CD4-positive, alpha-beta T cell treated with Interleukin-17A for 1 hour (primary cell): ENCODE data around the gene DFFB.

Experiments
- DNase-seq: peaks from one replicate; pipeline ENCODE4 v3.0.0-alpha.2; 2020

Gene DFFB

GRCh38 chr1:3879099-3879498 is 21.8 kb downstream of the DFFB start:
- DNase-seq, result no peak

DNA sequence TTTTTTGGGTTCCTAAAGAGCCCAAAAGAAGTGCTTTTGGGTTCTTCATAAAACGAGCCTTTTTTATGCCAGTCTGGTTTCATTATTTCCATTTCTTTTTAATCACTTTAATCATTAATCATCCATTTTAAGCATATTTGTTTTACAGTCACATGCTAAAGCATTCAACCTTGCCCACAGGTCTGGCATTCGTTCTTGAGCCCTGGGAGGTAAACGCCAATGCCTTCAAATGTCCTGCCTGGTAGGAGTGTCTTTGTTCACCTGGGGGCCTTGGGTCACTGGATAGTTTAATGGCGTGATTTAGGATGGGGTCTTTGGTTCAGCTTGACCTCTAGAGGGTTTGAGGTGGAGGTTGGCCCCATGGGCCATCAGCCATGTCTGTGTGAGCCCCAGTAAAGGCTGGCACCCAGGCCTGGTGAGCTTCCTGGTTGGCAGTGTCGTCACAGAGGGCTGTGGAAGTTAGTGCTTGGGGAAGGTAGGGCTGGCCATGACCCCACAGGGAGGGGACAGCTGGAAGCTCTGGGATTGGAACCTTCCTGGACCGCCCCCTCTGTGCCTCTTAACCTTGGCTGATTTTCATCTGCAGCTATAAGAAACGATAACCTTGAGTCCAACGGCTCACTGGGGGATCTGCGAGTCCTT is 22.6 kb downstream of the DFFB start:
- DNase-seq, result no peak

- DNase-seq, result no peak
These were observed 23.3 kb downstream of the DFFB start for GRCh38 chr1:3880429-3881192.

- DNase-seq, result no peak
These were observed 23.9 kb downstream of the DFFB start for GRCh38 chr1:3881193-3881480.

DNA sequence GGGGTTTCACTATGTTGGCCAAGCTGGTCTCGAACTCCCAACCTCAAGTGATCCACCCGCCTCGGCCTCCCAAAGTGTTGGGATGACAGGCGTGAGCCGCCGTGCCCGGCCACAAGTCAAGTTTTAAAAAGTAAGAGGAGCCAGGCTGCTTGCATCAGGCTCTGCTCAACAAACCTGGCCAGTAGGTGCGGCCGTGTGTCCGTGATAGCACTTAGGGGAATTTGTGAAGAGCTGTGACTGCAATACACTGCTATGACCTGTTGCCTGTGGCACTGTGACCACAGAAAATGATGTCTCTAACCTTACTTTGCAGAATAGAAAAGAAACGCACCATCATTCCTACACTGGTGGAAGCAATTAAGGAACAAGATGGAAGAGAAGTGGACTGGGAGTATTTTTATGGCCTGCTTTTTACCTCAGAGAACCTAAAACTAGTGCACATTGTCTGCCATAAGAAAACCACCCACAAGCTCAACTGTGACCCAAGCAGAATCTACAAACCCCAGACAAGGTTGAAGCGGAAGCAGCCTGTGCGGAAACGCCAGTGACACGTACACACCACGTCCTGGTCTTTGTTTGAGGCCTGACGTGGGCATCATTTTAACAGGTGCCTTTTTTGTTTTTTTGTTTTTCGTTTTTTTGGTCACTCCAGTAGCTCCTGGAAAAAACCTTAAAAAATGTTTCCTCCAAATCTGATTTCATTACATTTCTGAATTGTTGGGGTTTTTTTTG is 26.1 kb downstream of the DFFB start:
- peak; percentile 61 for DNase-seq

GRCh38 chr1:3884966-3885365 is 27.7 kb downstream of the DFFB start:
- no peak for DNase-seq

GRCh38 chr1:3885611-3886010 is 28.3 kb downstream of the DFFB start:
- no peak for DNase-seq

DNA sequence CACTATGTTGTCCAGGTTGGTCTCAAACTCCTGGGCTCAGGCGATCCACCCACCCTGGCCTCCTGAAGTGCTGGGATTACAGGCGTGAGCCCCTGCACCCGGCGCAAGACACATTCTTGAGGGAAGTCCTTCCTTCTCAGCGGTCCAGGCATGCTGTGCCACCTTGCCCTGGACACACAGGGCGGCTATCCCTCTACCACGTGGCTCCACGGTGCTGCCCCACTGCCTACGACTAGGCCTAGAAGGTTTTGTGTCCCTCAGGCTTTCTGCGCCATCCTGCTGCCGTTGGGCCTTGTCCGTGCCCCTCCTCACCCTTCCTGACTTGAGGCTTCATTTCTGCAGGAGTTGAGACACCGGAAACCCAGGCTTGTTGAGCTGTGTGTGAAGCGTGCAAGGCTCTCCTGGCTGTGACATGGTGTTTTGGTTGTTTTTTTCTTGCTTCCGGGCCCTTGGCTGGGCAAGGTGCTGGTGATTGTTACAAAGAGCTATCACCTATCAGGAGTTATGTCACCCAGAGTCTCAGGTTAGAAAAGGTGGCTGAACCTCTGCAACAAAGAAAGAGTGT is 28.9 kb downstream of the DFFB start:
- DNase-seq, result no peak

DNA sequence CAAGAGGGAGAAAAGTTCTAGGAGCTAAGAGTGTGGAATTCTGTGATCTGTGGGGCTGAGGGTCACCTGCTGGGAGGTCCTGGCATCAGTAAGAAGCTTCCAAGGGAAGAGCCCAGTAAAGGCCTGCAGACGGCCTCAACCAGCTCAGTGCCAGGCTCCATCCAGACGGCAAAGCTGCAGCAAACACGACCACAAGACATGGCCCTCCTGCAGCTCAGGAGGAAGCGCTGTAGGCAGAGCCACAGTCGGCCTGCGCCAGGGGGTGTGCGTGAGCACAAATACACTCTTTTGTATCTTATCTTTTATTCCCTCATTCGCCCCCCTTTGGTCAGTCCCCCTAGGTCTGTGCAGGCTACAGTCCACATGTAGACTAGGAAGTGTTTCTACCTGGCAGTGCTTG is 29.4 kb downstream of the DFFB start:
- no peak for DNase-seq

GRCh38 chr1:3888301-3888700 is 31.0 kb downstream of the DFFB start:
- no peak for DNase-seq

DNA sequence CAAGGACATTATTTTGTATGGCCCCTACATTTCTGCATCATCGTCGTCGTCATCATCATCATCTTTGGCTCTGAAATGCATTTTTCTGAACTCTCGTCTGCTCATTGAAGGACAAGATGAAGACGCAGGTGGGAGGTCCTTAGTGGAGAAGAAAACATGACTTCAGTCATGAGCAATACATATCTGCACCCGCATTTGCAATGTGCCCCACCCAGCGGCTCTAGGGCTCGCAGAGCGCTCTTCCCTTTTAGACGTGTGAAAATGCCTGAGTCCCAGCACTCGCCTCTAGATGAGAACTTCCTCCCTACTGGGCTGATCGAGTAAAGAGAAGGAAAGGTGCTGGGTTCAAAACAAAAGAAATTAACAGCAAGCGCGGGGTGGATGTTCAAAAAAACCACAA is 32.7 kb downstream of the DFFB start:
- DNase-seq, result peak; percentile 53

- peak; percentile 69 for DNase-seq
These were observed 33.4 kb downstream of the DFFB start for GRCh38 chr1:3890389-3891328.

GRCh38 chr1:3891329-3891865 is 34.1 kb downstream of the DFFB start:
- no peak for DNase-seq

DNA sequence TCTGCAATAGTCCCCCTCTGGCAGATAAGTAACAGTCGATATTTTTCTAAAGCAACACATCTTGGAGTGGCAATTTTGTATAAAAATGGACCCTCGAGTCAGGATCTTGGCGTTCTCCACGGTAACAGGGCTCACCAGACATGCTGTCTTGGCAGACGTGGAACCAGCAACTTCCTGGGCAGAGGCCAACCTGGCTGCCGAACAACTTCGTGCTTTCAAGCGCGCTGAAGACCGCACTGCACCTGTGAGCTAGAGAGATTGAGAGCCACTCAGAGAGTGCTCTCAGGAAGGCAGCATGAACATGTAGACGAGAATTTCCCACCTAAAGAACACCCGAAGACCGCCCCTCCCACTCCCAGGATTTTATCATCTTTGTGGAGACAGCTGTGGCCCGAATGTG is 35.5 kb downstream of the DFFB start:
- DNase-seq, result no peak

DNA sequence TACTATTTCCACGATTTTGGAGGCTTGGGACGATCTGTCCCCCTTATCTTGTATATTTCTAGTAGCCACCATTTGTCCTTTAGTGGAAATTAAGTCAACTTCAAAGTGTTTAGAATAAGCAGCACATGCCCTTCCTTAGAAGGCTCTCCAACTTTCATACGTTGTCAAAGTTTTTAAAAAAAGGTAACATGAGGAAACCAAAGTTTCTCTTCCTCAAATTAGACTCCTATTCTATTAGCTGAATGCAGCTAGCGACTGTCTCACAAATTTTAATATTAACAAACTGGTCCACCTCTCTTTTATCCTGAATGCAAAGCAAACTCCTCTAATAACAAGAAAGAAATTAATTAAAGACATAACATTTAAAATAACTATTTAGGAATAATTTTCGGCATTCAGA is 35.9 kb downstream of the DFFB start:
- no peak for DNase-seq

DNA sequence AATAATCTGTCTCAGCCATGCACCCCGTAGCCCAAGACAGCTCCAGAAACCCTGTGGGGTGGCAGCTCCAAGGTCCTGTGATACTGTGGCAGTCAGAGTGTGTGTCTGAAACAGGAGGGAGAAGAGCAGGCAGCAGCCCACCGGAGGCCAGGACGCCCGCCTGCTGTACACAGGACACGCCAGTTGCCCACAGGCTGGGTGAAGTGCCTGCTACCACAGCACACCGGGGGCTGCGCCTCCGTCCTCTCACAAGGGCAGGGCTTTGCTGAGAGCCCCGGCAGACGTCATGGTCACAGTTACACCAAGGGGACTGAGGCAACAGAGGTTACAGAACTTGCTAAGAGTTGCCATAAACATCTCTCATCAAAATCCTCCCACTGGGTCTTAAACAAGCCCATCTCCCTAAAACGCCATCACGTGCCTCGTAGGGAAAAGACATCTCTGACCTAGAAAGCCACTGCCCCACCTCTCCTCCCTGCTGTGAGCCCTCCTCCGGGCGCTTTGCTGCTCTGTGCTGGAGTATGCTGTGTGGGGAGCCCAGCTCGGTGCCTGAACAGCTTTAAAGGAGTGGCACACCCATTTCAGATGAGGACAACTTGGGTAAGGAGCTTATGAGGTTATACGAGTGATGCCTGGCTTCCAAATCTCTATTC is 37.5 kb downstream of the DFFB start:
- no peak for DNase-seq

DNA sequence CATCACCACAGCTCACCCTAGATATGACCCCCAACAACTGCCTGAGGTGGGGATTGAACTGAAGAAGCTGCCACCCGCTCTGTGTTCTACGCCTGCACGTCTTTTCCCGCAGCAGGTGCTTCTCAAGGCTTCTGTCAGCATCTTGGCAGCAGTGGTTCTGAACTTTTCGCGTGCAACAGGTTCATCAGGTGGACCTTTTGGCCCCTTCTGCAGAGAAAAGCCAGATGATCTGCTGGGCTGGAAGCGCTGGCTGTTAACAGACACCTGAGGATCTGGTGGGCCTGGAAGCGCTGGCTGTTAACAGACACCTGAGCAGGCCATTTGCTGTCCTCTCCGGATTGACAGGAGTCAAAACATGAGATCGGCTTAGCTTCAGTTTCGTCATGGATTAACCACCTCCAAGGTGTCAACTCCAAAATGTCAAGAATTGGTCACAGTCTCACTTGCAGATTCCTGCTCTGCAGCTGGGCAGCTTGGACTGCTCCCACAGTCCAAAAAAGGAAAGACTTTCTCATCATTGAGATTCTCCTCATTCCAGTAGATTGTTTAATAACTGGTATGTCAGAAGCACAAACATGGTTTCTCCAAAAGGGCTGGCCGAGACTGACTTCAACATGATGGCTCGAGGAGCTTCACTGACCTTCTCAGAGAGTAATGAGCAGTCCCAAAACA is 38.1 kb downstream of the DFFB start:
- no peak for DNase-seq

- DNase-seq, result no peak
These were observed 38.7 kb downstream of the DFFB start for GRCh38 chr1:3895951-3896325.

DNA sequence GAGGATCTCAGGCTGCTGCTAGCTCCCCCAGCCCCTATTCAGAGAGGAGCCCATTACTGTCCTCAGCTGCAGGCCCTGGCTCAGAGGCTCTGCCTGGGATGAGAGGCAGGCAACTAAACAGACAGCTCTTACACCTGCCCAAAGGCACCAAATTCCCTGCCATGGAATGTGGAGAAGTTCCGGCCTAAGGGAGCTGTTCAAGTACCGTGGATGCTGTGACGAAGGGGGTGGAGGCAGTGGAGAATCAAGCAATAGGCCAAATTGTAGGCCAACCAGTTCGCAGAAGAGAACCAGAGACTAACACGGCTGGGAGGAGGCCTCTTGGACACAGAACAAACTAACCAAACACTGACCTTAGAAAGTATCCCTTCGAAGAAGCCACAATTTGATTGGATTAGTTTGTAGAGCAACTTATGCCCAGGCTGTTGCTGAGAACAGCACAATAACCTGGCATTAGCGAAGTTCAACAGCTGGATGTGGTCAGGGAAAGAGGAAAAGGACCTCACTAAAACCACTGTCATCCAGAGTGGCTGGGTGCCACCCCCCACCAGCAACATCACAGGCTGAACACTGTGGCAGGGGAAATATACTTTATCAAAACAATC is 39.2 kb downstream of the DFFB start:
- DNase-seq, result no peak

GRCh38 chr1:3898475-3898735 is 41.1 kb downstream of the DFFB start:
- DNase-seq, result no peak
